ENCODE measurements around the gene FXYD4.
"Not testable (repeated sequence)": the region's sequence is repeated elsewhere in the genome, so short reads cannot be mapped to it uniquely, and the experiment has no call there.

Gene FXYD4

DNA sequence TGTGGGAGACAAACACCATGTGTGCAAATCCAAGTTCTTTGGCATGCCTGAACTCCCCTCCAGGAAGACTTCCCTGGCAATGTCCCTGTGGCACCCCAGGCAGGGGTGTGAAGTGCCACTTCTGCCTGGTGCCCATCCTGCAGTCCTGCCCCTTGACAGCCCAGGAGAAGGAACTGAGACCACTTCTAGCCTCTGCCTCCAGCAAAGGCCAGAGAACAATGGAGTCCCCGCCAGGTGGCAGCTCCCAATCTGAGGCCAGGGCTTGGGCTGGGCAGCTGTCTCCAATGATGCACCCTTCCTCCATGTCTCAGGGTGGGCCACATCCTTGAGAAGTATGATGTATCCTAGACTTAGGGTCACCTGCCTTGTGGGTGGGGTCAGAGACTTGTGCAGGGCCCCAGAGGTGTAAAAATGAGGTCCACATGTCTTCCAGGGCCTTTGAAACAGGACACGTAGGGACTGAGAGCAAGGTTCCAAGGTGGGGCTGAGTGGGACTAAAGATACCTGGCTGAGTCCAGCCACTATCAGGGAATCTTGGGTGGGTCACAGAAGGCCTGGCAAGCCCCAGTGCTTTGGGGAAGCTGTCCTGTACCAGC, 5.5 kb downstream of the FXYD4 start:
- no peak for DNase-seq

DNA sequence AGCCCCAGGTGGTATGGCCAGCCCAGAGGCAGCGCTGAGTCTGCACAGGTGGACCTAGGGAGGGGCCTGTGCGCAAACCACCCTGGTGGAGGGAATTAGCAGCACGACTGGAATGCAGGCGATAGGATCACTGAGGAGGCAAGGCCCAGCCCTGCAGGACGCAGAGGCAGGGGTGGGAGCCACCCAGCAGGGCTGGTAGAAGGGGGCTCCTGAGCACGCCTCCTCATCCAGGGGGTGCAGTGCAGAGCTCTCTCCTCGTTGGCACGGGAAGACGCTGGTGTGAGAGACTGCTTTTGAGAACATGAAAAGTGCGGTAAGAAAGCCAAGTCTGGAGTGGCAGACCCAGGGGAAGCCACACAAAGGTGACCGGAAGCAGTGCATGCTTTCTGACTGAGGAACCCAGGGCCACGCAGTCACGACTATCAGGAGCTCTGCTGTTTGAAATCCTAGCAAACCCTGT, 6.0 kb downstream of the FXYD4 start:
- no peak for DNase-seq

DNA sequence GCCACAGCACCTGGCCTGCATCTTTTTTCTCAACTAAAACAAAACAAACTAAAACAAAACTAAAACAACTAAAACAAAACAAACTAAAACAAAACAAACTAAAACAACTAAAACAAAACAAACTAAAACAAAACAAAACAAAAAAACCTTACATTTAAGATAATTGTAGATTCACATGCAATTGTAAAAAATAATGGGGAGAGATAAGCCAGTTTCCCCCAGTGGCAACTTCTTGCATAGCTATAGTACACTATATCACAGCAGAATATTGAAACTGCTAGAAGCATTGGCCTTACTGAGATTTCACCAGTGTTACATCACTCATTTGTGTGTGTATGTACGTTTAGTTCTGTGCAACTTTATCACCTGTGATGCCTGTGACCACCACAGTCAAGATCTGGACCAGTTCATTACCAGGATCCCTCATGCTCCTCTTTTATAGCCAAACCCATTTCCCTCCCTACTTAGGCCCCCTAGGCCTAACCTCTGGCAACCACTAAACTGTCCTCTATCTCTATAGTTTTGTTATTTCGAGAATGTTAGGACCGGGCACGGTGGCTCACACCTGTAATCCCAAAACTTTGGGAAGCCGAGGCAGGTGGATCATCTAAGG, 9.3 kb downstream of the FXYD4 start:
- no peak for DNase-seq

DNA sequence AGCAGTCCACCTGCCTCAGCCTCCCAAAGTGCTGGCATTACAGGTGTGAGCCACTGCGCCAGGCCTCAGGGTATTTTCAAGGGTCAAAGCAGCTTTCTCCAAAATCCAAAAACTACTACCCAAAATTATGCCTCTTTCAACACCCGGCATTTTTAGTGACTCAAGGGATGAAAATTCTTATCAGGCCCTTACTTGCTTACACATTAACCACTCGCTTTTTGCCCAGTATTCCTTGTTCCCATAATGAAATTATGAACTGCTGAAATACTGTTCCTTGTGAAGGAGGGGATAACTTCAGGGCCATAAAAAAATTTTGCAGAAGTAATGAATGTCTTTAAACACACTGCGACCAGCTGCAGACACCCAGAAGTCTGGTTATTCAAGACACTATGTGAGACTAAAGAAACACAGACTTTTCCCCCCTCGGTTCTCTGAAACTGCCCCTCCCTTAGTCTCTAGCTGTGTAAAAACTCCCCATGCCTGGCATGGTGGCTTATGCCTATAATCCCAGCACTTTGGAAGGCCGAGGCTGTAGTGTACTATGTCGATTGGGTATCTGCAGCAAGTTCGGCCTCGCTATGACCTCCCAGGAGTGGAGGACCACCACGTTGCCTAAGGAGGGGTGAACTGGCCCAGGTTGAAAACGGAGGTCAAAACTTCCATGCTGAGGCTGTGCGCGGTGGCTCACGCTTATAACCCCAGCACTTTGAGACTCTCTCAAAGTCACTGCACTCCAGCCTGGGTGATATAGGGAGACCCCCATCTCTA, 12.0 kb downstream of the FXYD4 start:
- DNase-seq: no peak

DNA sequence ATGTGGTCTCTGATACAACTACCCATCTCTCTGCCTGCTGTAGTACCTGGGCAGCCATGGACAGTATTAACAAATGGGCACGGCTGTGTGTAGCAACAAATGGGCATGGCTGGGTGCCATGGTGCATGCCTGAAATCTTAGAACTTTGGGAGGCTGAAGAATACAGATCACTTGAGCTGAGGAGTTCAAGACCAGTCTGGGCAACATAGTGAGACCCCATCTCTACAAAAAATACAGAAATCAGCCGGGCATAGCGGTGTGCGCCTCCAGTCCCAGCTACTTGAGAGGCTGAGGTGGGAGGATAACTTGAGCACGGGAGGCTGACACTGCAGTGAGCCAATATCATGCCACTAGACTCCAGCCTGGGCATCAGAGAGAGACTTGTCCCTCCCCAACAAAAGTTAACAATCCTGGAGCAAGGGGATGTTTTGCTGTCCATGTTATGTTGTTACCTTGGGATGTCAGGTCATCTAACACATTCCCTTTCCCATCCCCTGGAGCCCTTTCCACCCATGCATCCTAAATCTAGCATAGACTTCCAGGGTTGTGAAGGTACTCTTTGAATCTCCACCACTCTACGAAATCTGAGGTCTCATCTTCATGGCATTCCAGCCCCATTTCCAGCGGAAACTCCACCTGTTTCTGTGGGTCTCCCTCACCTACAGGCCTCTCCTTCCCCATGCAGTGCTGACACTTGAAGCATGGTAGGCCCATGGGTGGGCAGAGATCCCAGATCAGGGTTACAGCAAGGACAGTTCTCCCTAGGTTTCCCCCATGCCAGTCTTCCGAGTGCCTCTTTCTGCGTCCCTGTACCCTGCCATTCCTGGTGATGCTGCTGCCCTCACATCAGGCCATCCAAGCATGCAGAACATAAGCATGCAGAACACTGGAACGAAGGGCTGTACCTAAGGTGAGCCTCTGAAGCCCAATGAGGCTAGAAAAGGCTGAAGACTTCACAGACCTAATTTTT, 13.1 kb downstream of the FXYD4 start:
- no peak for DNase-seq

DNA sequence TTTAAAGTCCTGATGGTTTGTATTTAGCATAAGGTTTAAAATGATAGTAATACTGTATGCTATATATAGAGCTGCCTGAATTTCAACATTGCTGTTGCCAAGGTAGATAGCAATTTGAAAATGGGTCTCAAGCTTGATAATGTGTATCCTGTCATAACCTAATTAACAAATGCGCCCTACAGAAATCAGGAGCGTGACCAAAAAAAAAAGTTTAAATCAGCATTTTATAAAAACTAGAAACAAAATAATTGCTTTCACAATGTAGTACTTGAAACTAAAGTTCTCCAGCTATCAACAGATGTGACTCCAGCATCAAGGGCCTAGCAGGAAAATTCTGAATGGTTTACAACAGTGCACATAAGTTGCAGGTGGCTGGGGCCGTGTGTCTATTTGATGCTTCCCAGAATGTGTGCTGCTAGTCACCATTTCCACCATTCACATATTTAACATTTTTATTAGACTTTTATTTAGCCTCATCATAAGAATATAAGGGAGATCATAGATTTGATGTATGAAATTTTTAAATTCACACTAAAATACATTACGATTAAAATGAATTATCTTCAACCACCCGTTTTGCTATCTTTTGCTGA, 14.1 kb downstream of the FXYD4 start:
- DNase-seq: no peak

DNA sequence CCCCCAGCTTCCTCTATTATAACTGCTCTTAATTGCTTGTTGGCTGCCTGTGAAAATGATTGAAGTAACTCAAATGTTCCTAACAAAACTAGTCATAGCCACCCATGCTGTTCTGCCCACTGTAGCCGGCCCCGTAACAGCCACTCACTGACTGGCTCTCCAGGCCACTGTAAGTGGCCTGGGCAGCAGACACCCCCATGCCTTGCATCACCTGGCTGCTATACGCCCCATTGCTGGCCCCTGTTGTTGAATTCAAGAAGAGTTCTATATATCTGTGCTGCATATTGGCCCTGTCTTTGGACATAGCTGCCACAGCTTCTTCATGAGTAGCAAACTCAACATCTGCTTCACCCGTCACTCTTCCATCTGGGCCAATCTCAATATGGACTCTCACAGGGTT, 15.1 kb downstream of the FXYD4 start:
- DNase-seq: no peak

DNA sequence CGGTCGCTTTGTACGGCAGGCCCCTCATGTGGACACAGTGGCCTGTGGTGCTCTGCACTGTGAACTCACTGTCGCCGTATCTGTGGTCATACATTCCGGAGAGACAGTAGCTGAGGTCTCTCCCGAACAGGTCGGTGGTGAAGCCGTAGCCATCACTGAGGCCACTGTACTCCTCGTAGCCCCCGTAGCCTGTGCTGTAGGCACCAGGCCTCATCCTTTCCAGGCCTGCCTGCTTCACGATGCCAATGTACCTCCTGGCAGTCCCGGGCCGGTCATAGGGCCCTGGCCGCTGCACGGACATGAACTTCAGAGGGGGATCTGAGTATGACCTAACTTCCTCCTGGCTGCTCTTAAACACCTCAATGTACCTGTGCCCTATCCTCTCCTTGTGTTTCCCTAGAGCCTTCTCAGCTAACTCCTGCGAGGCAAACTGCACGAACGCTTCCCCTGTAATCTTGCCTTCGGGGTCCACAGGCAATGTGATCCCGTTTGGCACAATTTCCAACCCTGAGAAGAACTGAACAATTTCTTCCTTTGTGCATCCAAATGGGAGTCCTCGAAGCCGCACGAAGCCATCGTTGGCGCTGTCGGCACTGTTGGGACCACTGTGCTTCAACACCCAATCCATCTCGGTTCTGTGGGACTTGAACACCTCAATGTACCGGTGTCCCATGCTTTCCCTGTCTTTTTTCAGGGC, 15.7 kb downstream of the FXYD4 start:
- DNase-seq: no peak

DNA sequence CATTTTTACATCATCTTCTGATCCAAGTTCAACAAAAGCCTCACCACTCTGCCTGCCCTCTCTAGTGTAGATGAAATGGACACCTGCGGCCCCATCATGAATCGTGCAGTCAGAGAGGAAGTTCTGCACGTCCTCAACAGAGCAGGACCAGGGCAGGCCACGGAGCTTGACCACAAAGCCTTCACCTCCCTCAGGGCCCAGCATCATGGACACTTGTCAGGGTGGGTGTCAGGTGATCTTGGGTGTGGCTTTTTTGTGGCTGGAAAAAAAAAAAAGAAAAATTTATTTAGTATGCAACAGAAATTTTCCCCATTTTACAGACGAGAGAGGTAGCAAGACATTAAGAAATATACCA, 16.2 kb downstream of the FXYD4 start:
- DNase-seq: no peak

DNA sequence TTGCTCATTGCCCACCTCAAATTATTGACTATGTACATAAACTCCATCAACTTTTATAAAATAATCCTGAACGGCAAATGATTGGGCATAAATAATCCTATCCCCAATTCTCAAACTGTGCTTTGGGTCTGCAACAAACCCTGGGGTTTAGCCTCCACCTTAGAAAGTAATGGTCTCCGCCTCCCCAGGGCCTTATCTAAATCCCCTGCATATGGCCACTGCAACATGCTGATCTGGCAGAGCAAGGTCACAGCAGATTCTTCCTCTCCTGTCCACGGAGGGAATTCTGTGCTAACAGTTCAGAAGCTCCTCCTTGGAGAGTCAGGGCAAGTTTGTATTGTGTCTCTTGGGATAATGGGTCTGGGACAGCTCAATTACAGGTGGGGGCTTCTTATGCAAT, 18.4 kb downstream of the FXYD4 start:
- no peak for DNase-seq

DNA sequence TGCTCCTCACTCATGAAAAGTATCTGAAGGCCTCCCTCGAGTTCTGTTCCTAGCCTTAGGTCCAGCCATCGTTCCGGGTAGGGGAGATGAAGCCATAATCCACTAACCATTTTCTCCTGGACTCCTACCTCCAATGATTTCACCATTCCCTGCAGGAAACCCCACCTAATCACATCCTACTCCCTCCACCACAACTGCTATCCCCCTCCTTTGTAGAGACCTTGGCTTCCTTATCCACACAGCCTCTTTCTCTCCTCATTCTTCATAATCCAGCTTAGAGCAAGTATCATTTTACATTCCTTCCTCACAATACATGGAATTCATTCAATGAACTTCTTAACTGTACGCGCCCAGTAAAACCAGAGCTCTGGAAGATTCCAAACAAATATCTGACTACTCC, 18.9 kb downstream of the FXYD4 start:
- DNase-seq: no peak

DNA sequence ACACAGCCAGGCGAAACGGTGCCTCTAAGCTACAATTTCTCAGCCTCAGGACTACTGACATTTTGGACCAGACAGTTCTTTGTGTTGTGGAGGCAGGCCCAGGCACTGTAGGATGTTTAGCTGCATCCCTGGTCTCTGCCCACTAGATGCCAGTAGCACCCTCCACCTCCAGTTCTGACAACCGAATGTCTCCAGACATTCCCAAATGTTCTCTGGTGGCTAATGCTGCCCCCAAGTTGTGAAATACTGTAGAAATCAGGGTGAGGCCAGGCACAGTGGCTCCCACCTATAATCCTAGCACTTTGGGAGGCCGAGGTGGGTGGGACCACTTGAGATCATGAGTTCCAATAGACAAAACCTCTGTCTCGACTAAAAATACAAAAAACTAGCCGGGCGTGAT, 19.3 kb downstream of the FXYD4 start:
- DNase-seq: no peak

DNA sequence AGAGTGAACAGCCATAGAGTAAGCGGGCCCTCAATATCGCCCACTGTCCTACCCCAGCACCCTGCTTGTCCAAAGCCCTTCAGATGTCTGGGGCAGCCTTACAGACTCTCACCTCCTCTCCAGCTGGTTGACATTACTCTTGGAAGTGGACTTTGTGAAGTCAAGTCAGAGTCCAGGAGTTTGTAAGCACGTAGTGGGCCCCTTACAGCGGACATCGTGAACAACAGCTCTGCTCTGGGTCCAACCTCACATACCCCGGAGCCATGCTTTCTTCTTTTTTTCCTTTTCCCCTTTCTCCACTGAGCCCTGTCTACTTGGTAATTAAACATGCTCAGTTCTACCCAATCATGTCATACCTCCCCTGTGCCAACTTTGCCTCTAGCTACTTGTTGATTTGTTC, 20.1 kb downstream of the FXYD4 start:
- no peak for DNase-seq

DNA sequence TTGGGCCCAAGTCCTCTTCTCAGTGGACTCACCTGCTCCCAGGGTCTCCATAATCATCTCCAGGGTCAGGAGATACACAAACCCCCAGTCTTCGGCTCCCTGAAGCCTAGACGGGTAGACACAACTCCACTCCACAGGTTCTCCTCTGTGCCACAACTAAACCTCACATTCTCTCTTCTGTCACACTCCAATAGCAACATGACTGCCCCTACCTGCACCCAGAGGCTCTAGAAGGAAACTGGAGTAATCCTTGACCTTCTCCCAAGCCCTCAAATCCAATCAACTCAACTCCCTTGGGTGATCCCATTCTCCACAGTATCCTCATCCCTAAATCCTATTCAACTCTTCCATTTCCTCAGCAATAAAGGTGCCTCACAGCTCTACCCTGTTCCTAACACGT, 21.3 kb downstream of the FXYD4 start:
- DNase-seq: no peak

DNA sequence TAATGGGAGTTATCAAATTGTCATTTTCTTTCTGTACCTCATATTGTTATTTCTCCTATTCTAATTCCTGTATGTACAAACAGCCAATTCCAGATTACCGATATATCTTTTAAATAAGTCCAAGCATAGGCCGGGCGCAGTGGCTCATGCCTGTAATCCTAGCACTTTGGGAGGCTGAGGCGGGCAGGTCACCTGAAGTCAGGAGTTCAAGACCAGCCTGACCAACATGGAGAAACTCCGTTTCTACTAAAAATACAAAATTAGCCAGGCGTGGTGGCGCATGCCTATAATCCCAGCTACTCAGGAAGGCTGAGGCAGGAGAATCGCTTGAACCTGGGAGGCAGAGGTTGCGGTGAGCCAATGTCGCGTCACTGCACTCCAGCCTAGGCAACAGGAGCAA, 21.8 kb downstream of the FXYD4 start:
- DNase-seq: not testable (repeated sequence)

DNA sequence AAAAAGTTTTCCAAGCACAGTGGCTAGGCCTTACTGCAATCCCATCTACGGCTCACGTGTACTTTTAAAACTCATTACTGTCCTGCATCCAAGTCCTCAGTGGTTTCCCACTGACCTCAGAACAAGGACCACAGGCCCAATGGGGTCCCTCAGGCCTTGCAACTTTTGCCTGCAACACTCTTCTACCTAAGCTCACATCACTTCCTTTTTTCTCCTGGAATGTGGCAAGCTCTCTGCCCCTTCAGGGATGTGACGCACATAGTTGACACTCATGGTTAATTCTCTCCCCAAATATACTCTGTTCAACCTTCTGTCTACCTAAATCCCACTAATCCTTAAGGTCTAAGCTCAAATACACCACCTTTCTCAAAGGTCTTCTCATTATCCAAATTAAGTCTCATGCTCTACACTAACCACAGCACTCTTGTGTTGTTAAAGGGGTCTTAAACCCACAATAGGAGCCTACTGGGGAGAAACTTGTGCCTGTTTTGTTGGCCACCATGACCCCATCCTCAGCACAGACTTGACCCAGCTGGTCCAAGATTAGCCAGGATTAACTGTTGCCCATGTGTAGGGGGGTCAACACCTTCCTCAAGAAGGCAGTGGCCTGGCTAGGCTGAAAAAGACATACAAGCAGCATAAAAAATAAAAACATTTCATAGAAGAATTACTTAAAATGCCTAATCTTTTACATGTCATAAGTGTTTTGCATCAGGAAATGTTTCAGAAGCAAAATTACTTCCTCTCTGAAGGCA, 22.3 kb downstream of the FXYD4 start:
- no peak for DNase-seq

DNA sequence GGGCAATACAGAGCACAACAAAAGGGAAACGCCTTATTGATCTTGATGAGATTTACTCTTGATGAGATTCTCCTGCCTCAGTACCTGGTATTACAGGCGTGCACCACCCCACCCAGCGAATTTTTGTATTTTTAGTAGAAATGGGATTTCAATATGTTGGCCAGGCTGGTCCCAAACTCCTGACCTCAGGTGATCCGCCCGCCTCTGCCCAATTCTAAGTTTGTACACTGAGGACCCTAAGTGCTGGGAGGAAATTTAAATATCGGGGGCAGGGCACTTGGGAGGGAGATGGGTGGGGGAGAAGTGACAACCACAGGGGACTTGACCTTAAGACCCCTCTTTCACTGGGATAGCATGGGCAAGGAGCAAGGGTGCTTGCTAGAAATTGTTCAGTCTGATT, 23.4 kb downstream of the FXYD4 start:
- no peak for DNase-seq

DNA sequence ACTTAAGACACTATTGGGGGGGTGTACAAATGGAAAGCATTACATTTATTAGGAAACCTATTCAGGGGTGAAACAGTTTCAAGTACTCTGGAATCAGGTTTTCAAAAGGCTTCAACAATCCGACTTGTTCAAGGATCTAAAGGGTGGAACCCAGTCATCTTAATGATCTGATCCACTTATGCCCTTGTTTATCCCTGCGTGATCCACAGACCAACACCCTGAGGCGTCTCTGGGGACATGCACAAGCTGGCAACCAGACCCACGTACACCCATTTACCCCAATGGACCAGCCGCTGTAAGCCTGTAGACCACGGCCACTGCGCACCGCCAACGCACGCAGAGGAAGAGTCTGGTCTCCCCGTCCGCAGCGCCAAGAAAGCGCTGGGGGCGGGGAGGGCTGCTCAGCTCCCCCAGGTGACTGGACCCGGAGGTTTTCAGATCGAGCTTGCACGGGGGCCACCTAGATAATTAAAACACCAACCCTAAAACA, 24.2 kb downstream of the FXYD4 start:
- no peak for DNase-seq

DNA sequence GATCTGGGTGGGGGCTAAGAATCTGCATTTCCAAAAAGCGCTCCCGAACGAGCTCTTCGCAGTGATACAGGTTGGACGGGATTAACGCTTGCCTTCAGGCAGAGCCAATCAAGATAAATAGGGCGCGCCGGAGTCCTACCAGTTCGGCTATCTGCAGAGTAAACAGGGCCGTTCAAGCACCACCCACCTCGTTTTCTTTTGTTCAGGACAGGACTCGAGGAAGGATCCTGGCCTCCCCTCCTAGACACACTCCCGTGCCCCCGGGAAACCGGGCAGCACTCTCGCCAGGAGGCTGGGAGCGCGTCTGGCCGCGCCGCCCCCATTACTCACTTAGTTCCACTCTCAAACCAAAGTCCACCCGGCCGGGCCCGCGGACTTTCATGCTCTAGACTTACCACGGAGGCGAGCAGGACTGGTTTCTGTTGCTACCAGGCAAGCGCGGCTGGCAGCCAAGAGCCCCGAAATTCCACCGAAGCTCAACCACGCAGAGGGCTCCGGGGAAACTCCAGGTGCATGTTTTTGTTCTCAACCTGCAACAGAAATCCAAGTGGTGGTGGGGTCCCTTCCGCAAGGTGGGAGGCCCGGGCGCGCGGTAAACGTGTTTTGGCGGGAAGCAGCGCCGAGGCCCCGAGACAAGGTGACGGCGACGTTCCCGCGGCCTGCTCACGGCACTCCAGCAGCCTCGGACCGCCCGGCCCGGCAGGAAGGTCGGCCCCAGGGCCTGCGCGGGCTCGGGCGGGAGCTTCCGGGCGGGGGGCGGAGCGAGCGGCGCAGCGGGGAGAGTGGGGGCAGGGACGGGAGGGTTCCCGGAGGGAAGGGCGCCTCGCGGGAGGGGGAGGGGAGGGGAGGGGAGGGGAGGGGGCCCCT, 24.9 kb downstream of the FXYD4 start:
- DNase-seq: peak; percentile 80

DNA sequence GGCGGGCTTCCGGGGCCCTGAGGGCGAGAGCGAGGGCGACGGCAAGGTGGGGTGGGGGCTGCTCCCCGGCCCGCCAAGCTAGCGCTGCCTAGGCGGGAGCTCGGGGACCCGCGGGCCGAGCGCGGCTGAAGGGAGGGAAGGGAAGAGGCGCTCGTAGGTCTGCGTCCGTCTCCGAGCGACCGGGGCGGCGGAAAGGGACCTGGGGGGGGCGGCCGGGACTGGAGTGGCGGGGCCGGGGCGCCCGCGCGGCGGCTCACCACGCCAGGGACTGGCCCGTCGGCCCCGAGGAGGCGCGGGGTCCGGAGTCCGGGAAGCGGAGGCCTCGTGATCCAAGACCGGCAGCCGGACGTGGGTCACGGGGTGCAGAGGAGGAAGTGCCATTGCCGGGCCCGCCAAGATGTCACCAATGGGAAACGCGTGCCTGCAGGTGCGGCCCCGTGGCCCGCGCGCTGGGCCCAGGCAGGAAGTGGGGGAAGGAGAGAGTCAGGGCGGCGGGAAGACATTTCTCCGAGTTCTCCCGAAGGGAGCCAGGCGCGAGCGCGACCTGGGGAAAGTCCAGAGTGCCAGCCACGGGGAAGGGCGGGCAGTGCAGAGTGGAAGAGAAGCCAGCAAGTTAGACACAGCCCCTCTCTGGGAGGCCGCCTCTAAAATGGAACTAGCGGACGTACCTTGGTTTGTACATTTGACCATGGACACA, 25.6 kb downstream of the FXYD4 start:
- peak; percentile 92 for DNase-seq

Data from NCI-H774 (cell line).